ENCODE results near the gene CRY2.
"Not testable (repeated sequence)": the region's sequence is repeated elsewhere in the genome, so short reads cannot be mapped to it uniquely, and the experiment has no call there.

Gene CRY2

DNA sequence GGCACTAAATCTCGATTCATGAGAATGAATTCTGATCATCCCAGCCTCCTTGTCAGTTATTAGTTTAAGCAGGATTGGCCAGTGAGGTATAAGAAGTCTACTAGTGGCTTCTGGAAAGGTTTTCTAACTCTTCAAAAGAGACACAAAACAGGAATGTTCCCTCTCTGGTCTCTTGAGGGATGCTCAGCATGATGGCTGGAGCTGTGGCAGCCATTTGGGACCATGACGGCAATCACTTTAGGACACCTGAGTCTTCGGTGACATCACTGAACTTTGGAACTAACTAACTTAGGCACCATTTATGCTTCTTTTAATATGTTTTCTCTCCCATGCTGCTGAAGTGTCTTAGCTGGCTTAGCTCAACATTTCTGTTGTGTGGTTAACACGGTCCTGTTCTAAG lies 20.2 kb upstream of the CRY2 start:
- TF ChIP-seq, protein P1, sequence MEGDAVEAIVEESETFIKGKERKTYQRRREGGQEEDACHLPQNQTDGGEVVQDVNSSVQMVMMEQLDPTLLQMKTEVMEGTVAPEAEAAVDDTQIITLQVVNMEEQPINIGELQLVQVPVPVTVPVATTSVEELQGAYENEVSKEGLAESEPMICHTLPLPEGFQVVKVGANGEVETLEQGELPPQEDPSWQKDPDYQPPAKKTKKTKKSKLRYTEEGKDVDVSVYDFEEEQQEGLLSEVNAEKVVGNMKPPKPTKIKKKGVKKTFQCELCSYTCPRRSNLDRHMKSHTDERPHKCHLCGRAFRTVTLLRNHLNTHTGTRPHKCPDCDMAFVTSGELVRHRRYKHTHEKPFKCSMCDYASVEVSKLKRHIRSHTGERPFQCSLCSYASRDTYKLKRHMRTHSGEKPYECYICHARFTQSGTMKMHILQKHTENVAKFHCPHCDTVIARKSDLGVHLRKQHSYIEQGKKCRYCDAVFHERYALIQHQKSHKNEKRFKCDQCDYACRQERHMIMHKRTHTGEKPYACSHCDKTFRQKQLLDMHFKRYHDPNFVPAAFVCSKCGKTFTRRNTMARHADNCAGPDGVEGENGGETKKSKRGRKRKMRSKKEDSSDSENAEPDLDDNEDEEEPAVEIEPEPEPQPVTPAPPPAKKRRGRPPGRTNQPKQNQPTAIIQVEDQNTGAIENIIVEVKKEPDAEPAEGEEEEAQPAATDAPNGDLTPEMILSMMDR (IDR thresholded peaks at IDR 0.05; ENCODE audit: control insufficient read depth, extremely low read depth, insufficient read depth), result no peak
- no peak for DNase-seq (ENCODE audit: low read depth)
- no peak overlapping the region for H3K4me3 ChIP-seq (ENCODE audit: low read depth, low read length)

- no peak overlapping the region for H3K4me3 ChIP-seq (ENCODE audit: low read depth, low read length)
- TF ChIP-seq, protein P1 (IDR thresholded peaks at IDR 0.05; ENCODE audit: control insufficient read depth, extremely low read depth, insufficient read depth), result no peak
- DNase-seq (ENCODE audit: low read depth), result no peak
Measured at GRCh38 chr11:45828996-45829395, 18.3 kb upstream of the CRY2 start.

DNA sequence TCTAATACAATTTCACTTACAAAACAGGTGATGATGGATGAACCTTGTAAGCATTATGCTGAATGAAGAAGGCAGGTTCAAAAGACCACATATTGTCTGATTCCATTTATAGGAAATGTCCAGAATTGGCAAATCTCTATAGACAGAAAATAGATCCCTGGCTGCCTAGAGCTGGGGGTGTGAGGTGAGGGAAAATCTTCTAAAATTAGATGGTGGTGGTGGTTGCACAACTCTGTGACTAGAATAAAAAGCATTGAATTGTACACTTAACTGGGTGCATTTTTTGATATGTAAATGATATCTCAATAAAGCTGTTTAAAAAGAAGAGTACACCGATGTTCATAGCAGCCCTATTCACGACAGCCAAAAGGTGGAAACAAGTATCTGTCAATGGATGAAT lies 16.7 kb upstream of the CRY2 start:
- no peak overlapping the region for H3K4me3 ChIP-seq (ENCODE audit: low read depth, low read length)
- DNase-seq (ENCODE audit: low read depth), result no peak
- TF ChIP-seq, protein P1 (IDR thresholded peaks at IDR 0.05; ENCODE audit: control insufficient read depth, extremely low read depth, insufficient read depth), result no peak

DNA sequence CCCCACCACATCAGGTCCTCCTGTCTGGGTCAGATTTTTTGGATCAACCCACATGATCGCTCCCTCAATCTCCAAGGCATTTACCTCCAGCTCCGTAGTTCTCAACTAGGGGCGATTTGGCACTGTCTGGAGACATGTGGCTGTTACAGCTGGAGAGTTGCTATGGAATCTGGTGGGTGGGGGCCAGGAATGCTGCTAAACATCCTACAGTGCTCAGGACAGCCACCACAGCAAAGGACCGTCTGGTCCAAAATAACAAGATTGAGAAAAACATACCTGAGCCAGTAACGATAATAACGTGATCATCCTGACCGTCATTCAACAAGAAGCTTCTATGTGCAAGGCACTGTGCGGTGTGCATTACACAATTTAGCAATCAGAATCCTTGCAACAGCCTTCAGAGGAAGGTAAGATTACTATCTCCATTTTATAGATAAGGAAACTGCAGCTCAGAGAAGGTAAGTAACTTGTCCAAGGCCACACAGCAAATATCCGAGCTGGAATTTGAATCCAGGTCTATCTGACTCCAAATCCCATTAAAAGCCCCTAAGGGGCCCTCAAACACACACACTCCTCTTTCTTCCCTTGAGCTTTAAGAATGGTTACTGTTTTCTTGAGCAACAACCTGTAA lies 14.3 kb upstream of the CRY2 start:
- no peak for DNase-seq (ENCODE audit: low read depth)
- no peak overlapping the region for H3K4me3 ChIP-seq (ENCODE audit: low read depth, low read length)
- TF ChIP-seq, protein P1 (IDR thresholded peaks at IDR 0.05; ENCODE audit: control insufficient read depth, extremely low read depth, insufficient read depth), result no peak

DNA sequence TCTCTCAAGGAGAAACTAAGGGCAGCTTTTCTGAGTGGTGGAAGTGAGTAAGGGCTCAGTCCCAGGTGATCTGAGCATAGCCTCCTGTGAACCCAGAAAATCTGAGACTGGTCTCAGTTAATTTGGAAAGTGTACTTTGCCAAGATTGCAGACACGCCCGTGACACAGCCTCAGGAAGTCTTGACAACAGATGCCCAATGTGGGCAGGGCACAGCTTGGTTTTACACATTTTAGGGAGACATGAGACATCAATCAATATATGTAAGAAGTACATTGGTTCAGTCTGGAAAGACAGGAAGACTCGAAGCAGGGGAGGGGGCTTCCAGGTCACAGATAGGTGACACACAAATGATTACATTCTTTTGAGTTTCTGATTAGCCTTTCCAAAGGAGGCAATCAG lies 13.5 kb upstream of the CRY2 start:
- TF ChIP-seq, protein P1 (IDR thresholded peaks at IDR 0.05; ENCODE audit: control insufficient read depth, extremely low read depth, insufficient read depth), result no peak
- no peak for DNase-seq (ENCODE audit: low read depth)

GRCh38 chr11:45834298-45834756 lies 12.9 kb upstream of the CRY2 start:
- no peak for DNase-seq (ENCODE audit: low read depth)
- TF ChIP-seq, protein P1 (IDR thresholded peaks at IDR 0.05; ENCODE audit: control insufficient read depth, extremely low read depth, insufficient read depth), result no peak
- H3K4me3 ChIP-seq (ENCODE audit: low read depth, low read length), result no peak overlapping the region

More for the DNA sequence above, 13.5 kb upstream of the CRY2 start:
- no peak overlapping the region for H3K4me3 ChIP-seq (ENCODE audit: low read depth, low read length)

- DNase-seq (ENCODE audit: low read depth), result no peak
- TF ChIP-seq, protein P1 (IDR thresholded peaks at IDR 0.05; ENCODE audit: control insufficient read depth, extremely low read depth, insufficient read depth), result no peak
Measured at GRCh38 chr11:45839204-45839603, 8.1 kb upstream of the CRY2 start.

GRCh38 chr11:45840251-45840650 lies 7.0 kb upstream of the CRY2 start:
- H3K4me3 ChIP-seq (ENCODE audit: low read depth, low read length); DNase-seq (ENCODE audit: low read depth): not testable (repeated sequence)

More at GRCh38 chr11:45839204-45839603, 8.1 kb upstream of the CRY2 start:
- no peak overlapping the region for H3K4me3 ChIP-seq (ENCODE audit: low read depth, low read length)
